GM19099 (cell line): Measurements from ENCODE around the gene TMPRSS11E.

Experiments
- POLR2A ChIP-seq: IDR thresholded peaks from 3 replicates; pipeline ENCODE4 v1.6.1; 2011; ENCODE audit warnings: low read depth; ENCODE audit not compliant: insufficient read length; ENCODE audit errors: extremely low read depth

TMPRSS11E gene

GRCh38 chr4:68447201-68447600, at the start of gene TMPRSS11E:
Gene TMPRSS11E, plus strand, starts transcription at chr4:68447463. Its CDS starts 50 bp downstream, at chr4:68447513.
- no peak for TF ChIP-seq POLR2A

- no peak for TF ChIP-seq POLR2A
These were observed 48.0 kb upstream of the TMPRSS11E start for GRCh38 chr4:68399306-68399705.

- TF ChIP-seq POLR2A, result no peak
These were observed 46.0 kb upstream of the TMPRSS11E start for GRCh38 chr4:68401231-68401630.

- TF ChIP-seq POLR2A, result no peak
These were observed 43.1 kb upstream of the TMPRSS11E start for GRCh38 chr4:68404153-68404552.

GRCh38 chr4:68406479-68406859, 40.8 kb upstream of the TMPRSS11E start:
- no peak for TF ChIP-seq POLR2A

GRCh38 chr4:68407868-68408190, 39.4 kb upstream of the TMPRSS11E start:
- no peak for TF ChIP-seq POLR2A

GRCh38 chr4:68410149-68410548, 37.1 kb upstream of the TMPRSS11E start:
- no peak for TF ChIP-seq POLR2A

GRCh38 chr4:68410643-68411042, 36.6 kb upstream of the TMPRSS11E start:
- TF ChIP-seq POLR2A, result no peak

- TF ChIP-seq POLR2A, result no peak
These were observed 30.7 kb upstream of the TMPRSS11E start for GRCh38 chr4:68416591-68416990.

GRCh38 chr4:68426516-68426915, 20.7 kb upstream of the TMPRSS11E start:
- no peak for TF ChIP-seq POLR2A

- no peak for TF ChIP-seq POLR2A
These were observed 16.9 kb upstream of the TMPRSS11E start for GRCh38 chr4:68430337-68430736.

- no peak for TF ChIP-seq POLR2A
These were observed 14.9 kb upstream of the TMPRSS11E start for GRCh38 chr4:68432320-68432719.

GRCh38 chr4:68433582-68433981, 13.7 kb upstream of the TMPRSS11E start:
- TF ChIP-seq POLR2A, result no peak

GRCh38 chr4:68434277-68434676, 13.0 kb upstream of the TMPRSS11E start:
- TF ChIP-seq POLR2A, result no peak

GRCh38 chr4:68434836-68435235, 12.4 kb upstream of the TMPRSS11E start:
- TF ChIP-seq POLR2A, result no peak

GRCh38 chr4:68445111-68445510, 2.2 kb upstream of the TMPRSS11E start:
- TF ChIP-seq POLR2A, result no peak
